ENCODE results near the gene TBC1D10A.

The TBC1D10A gene, protein sequence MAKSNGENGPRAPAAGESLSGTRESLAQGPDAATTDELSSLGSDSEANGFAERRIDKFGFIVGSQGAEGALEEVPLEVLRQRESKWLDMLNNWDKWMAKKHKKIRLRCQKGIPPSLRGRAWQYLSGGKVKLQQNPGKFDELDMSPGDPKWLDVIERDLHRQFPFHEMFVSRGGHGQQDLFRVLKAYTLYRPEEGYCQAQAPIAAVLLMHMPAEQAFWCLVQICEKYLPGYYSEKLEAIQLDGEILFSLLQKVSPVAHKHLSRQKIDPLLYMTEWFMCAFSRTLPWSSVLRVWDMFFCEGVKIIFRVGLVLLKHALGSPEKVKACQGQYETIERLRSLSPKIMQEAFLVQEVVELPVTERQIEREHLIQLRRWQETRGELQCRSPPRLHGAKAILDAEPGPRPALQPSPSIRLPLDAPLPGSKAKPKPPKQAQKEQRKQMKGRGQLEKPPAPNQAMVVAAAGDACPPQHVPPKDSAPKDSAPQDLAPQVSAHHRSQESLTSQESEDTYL

GRCh38 chr22:30326706-30327362, at the start of gene TBC1D10A:
Gene TBC1D10A (minus strand): TSS chr22:30326941. CDS start chr22:30326881, 60 bp downstream.
- no peak for TF ChIP-seq CTCF (IDR thresholded peaks at IDR 0.05; ENCODE audit: insufficient read depth, missing control alignments)
- no peak for FAIRE-seq

DNA sequence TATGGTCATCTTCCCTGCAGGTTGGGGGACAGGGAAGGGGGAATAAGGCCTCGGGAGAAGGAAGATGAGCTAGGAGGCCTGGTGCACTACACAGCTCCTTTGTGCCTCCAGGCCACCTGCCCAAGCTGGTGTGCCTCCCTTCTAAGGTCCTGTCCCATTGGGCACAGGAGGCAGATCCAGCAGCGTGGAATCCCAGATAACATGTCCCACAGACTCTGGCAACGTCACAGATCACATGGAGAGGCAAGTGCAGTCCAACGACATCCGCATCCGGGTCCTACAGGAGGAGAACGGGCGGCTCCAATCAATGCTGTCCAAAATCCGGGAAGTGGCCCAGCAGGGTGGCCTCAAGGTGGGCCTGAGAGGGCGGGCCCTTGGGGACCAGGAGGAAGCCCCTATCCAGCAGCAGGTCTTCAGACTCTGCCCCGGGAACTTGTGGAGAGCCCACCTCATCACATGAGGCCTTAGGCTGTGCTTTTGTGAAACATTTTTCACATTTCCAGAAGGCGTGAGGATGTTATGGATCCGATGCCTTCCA, 48.6 kb upstream of the TBC1D10A start:
- no peak for TF ChIP-seq CTCF (IDR thresholded peaks at IDR 0.05; ENCODE audit: insufficient read depth, missing control alignments)
- FAIRE-seq (no peak), DNase-seq (ENCODE audit: insufficient read length, low spot score) (no peak)

More at GRCh38 chr22:30326706-30327362, at the start of gene TBC1D10A:
- peak; percentile 54 for DNase-seq (ENCODE audit: insufficient read length, low spot score)

DNA sequence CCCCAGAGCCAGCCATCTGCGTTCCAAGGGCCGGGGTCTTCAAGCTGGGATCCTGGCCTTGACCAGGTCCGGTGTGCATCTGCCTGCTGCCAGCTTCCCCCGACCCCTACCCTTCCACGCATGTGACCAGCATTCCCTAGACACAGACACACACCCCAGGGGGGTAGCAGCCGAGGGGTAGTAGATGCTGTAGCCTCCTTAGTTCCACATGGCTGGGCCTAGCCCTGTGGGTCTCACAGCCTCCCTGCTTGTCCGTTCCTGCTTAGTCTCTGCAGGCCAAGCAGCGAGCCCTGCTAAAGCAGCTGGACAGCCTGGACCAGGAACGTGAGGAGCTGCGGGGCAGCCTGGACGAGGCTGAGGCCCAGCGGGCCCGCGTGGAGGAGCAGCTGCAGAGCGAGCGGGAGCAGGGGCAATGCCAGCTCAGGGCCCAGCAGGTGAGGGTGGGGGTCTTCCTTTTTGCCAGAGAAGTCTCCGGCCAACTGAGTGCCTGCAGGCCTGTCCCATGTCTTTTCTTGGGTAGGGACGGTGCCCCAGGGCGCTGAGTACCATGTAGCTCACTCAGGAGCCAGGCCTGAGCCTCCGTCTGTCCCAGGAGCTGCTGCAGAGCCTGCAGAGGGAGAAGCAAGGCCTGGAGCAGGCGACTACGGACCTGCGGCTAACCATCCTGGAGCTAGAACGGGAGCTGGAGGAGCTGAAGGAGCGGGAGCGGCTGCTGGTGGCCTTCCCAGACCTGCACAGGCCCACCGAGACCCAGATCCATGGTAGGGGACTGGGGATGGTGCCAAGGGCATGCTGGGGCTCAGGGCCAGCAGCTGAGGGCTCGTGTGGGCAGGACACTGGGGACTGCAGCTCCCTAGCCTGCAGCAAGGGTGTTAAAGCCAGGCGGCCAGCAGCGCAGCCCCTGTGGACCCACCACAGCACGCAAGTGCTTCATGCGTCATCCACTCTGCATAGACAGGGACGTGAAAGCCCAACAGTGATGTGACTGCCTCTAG, 46.9 kb upstream of the TBC1D10A start:
- TF ChIP-seq CTCF (IDR thresholded peaks at IDR 0.05; ENCODE audit: insufficient read depth, missing control alignments): no peak
- DNase-seq (ENCODE audit: insufficient read length, low spot score) (no peak), FAIRE-seq (no peak)

GRCh38 chr22:30372915-30373314, 46.2 kb upstream of the TBC1D10A start:
- DNase-seq (ENCODE audit: insufficient read length, low spot score) (no peak), FAIRE-seq (no peak)
- no peak for TF ChIP-seq CTCF (IDR thresholded peaks at IDR 0.05; ENCODE audit: insufficient read depth, missing control alignments)

DNA sequence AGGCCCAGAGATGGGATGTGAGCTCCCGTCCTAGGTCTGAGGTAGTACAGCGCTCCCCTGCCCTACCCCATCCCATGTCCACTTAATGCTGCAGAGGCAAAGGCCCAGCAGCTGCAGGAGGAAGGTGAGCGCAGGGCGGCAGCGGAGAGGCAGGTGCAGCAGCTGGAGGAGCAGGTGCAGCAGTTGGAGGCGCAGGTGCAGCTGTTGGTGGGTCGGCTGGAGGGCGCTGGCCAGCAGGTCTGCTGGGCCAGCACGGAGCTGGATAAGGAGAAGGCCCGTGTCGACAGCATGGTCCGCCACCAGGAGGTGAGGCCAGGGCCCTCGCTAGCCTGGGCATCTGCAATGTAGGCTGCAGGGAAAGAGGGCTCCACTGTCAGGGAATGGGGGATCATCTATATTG, 45.2 kb upstream of the TBC1D10A start:
- no peak for DNase-seq (ENCODE audit: insufficient read length, low spot score)
- FAIRE-seq: no peak
- no peak for TF ChIP-seq CTCF (IDR thresholded peaks at IDR 0.05; ENCODE audit: insufficient read depth, missing control alignments)

DNA sequence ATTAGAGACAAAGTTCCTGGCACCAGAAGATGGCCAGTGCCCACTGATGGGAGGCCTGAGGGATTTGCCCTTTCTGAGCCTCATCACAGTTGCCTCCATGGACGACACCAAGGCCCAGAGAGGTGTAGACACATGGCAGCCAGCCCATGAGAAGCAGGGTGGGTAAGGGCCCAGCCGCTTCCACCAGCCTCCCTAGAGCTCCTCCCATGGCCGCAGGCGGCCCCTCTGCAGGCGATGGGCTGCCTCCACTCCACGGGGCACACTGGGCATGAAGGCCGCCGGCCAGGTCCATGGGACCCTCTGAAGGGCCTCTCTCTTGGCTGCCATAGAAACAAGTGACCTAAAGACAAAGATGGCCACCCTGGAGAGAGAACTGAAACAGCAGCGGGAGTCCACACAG, 44.6 kb upstream of the TBC1D10A start:
- TF ChIP-seq CTCF (IDR thresholded peaks at IDR 0.05; ENCODE audit: insufficient read depth, missing control alignments): no peak
- no peak for FAIRE-seq
- no peak for DNase-seq (ENCODE audit: insufficient read length, low spot score)

Data from D721Med (cell line).